ENCODE measurements around the gene VPS37B.
"Not testable (repeated sequence)": the region's sequence is repeated elsewhere in the genome, so short reads cannot be mapped to it uniquely, and the experiment has no call there.

Gene VPS37B

DNA sequence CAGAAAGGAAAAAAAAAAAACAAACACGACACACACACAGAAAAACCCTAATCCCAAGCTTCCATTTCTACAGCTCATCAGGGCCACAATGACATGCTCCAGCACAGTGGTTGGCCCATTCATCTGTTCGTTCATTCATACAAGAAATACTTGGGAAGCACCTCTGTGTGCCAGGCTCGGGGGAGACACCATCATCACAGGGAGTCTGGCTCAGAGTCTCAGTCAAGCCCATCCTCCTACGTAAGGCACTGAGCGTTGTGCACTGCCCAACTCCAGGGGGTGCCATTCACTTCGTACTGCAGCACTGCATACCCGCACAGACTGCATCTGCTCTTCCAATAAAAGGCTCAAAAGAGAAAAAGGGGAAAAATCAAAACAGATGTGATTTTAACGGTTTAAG is 15.3 kb downstream of the VPS37B start:
- no peak overlapping the region for H3K4me3 ChIP-seq
- H3K27ac ChIP-seq: peak overlapping the region in 1 of 2 donors; percentile 53

DNA sequence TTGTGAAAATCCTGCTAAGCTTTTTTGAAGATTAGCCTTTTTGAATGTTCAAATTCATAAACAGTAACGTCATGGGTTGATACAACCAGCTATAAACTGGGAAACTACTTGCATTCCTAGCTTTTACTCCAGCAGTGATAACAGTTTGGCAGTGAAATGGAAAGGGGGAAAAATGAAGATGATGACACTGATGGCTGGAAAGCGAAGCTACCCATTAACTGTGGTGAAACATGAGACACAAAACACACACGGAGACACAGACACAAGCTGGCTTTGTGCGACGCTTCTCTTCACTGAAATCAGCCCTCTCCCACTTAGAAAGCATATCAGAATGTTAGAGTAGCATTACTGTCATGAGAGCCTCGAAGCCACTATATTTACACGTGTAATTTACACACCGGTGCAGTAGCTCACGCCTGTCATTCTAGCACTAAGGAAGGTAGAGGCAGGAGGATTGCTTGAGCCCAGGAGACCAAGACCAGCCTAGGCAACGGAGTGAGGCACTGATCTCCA is 15.7 kb downstream of the VPS37B start:
- no peak for DNase-seq (ENCODE audit: low spot score)
- no peak overlapping the region for H3K4me3 ChIP-seq
- peak overlapping the region; percentile 24 to 53 for H3K27ac ChIP-seq
- TF ChIP-seq, protein P1, sequence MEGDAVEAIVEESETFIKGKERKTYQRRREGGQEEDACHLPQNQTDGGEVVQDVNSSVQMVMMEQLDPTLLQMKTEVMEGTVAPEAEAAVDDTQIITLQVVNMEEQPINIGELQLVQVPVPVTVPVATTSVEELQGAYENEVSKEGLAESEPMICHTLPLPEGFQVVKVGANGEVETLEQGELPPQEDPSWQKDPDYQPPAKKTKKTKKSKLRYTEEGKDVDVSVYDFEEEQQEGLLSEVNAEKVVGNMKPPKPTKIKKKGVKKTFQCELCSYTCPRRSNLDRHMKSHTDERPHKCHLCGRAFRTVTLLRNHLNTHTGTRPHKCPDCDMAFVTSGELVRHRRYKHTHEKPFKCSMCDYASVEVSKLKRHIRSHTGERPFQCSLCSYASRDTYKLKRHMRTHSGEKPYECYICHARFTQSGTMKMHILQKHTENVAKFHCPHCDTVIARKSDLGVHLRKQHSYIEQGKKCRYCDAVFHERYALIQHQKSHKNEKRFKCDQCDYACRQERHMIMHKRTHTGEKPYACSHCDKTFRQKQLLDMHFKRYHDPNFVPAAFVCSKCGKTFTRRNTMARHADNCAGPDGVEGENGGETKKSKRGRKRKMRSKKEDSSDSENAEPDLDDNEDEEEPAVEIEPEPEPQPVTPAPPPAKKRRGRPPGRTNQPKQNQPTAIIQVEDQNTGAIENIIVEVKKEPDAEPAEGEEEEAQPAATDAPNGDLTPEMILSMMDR (IDR thresholded peaks at IDR 0.05): no peak

More for the DNA sequence above, 15.3 kb downstream of the VPS37B start:
- no peak for DNase-seq (ENCODE audit: low spot score)
- TF ChIP-seq, protein P1 (IDR thresholded peaks at IDR 0.05): no peak

DNA sequence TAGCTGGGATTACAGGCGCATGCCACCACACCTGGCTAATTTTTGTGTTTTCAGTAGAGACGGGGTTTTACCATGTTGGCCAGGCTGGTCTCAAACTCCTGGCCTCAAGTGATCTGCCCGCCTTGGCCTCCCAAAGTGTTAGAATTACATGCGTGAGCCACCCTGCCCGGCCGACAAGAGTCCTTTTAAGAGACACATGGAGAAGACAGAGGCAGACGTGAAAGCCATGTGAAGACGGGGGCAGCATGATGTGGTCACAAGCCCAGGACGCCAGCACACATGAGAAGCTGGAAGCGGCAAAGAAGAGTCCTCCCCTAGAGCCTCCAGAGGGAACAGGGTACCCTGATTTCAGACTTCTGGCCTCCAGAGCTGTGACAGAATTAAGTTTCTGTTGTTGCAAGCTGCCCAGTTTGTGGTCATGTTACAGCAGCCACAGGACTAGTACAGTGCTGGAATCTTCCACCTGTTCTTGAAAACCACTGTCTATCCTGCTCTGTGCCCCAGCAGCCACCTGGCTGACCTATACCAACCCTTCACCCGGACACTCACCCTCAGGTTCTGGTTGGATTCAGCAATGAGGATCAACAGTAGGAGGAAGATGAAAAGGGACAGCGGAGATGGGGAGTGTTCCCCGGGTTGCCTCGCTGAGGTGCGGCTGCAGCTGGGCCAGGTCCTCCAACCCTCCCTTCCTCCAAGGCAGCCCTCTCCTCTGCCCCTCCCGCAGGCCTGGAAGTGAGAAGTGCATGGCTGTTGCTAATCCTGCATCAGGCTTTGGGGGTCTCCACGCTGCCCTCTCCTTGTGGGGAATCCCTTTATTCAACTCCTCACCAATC is 16.9 kb downstream of the VPS37B start:
- no peak overlapping the region for H3K4me3 ChIP-seq
- peak overlapping the region in 1 of 2 donors; percentile 53 for H3K27ac ChIP-seq
- DNase-seq (ENCODE audit: low spot score): peak; percentile 57
- TF ChIP-seq, protein P1 (IDR thresholded peaks at IDR 0.05): no peak

DNA sequence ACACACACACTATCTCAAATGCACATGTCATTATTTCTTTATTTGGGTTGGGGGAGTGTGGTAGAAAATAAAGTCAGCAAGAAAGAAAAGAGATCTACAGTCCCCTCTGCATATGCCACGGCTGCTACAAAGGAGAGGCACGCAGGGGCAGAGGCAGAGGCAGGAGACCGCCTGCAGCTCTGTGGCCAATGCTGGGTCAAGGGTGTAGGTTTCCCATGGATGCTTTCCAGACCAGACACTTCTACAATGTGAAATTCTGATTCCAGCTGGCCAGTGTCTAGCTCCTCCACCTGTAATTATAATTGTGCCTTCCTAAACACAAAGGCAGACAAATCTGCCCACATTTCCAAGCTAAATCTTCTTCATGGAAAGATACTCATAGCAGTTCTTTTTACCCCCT is 19.2 kb downstream of the VPS37B start:
- no peak for DNase-seq (ENCODE audit: low spot score)
- H3K4me3 ChIP-seq: no peak overlapping the region
- no peak overlapping the region for H3K27ac ChIP-seq
- TF ChIP-seq, protein P1 (IDR thresholded peaks at IDR 0.05): no peak

DNA sequence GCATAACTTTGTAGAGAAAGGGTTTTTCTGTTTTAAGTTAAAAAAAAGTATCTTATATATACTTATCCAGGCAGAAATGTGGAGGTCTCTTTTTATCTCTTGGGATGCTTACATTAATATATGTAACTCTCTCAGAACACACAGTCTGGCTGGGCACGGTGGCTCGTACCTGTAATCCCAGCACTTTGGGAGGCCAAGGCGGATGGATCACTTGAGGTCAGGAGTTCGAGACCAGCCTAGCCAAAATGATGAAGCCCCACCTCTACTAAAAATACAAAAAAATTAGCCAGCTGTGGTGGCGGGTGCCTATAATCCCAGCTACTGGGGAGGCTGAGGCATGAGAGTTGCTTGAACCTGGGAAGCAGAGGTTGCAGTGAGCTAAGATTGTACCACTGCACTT is 19.6 kb downstream of the VPS37B start:
- DNase-seq (ENCODE audit: low spot score); H3K27ac ChIP-seq; H3K4me3 ChIP-seq: not testable (repeated sequence)

DNA sequence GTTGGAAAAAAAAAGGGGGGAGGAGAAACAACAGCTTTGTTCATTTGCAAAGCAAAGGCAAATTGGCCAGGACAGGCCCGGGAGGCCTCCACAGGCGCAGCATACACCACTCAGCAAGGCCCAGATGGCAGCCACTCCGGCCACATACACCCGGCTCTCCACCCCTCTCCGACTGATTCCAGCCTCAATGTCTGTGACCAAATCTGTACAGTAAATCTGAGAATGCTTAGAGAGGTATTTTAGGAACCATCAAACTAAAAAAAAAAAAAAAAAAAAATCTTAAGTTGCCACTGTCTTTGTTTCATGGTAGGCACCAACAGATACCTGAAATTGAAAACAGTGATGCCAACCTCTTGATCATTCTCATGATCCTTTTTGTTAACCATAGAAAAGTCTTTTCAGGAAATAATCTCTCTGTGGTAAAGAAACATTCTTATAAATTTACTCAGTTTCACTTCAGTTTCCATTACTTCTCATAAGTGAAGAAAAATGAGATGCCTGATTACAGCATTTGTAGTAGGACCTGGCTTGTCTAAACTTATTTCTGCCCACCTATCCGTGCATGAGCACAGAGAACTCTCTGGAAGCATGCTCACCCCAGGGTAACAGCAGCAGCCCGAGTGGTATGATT is 20.2 kb downstream of the VPS37B start:
- Histone ChIP-seq H3K27ac (no peak overlapping the region), H3K4me3 (no peak overlapping the region)
- TF ChIP-seq, protein P1 (IDR thresholded peaks at IDR 0.05): no peak
- no peak for DNase-seq (ENCODE audit: low spot score)

DNA sequence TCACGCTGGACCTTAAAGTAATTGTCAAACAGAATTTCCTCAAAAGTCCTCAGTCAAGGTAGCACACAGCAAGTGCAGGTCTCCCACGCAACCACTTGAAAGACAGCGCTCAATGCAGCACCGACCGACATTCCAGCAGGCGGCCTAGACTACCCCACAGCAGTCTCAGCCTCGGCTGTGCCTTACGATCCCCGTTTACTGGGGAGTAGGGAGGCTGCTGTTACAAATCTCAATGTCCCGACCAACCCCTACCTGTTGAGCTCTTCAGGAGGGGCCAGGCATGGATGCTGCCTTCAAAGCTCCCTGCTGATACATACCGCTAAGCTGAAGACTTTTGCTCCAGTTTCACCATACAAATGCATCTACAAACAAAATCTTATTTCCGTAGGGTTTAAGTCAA is 21.8 kb downstream of the VPS37B start:
- H3K27ac ChIP-seq: no peak overlapping the region
- DNase-seq (ENCODE audit: low spot score): no peak
- TF ChIP-seq, protein P1 (IDR thresholded peaks at IDR 0.05): no peak
- no peak overlapping the region for H3K4me3 ChIP-seq
